PFSK-1 (cell line): ENCODE data around the gene TLE4.

Experiments used
- FOXP2 ChIP-seq: optimal IDR thresholded peaks from 2 replicates; pipeline ENCODE3; 2011; ENCODE audit warnings: borderline replicate concordance, control low read depth, inconsistent platforms; ENCODE audit not compliant: insufficient read depth; ENCODE audit errors: extremely low read length, extremely low read depth
- POLR2AphosphoS5 ChIP-seq: IDR thresholded peaks from 2 replicates; pipeline ENCODE4 v1.6.1; 2012; ENCODE audit warnings: low read depth, mild to moderate bottlenecking, control low read depth, low read length, moderate library complexity
- REST ChIP-seq, 2 experiments: IDR thresholded peaks; 2 replicates each; pipeline versions ENCODE4 v1.6.1 to v1.8.0; 2011 to 2012; ENCODE audit warnings: low read depth in 2 of 2, low read length in 2 of 2, control low read depth in 1 of 2, inconsistent platforms in 1 of 2, mild to moderate bottlenecking in 1 of 2, moderate library complexity in 1 of 2; ENCODE audit not compliant: insufficient read depth in 1 of 2
- SIN3A ChIP-seq: IDR thresholded peaks from 2 replicates; pipeline ENCODE4 v1.6.1; 2012; ENCODE audit warnings: mild to moderate bottlenecking, low read length, moderate library complexity, borderline replicate concordance; ENCODE audit not compliant: insufficient read depth
- TAF1 ChIP-seq: IDR thresholded peaks from 2 replicates; pipeline ENCODE4 v1.6.1; 2012; ENCODE audit warnings: low read length, control low read depth, borderline replicate concordance; ENCODE audit not compliant: insufficient read depth

The TLE4 gene

GRCh38 chr9:79658926-79659325 is 87.2 kb downstream of the TLE4 start:
- no peak for TF ChIP-seq POLR2AphosphoS5

- TF ChIP-seq TAF1 = no peak
- TF ChIP-seq REST (IDR thresholded peaks at IDR 0.05; ENCODE audit: insufficient read depth in 1 of 2, low read depth in 2 of 2, low read length in 2 of 2) = no peak
- no peak for TF ChIP-seq FOXP2
- TF ChIP-seq SIN3A = no peak
- no peak for TF ChIP-seq POLR2AphosphoS5
These were observed 88.8 kb downstream of the TLE4 start for GRCh38 chr9:79660615-79661014.

- TF ChIP-seq POLR2AphosphoS5 (no peak), TAF1 (no peak), SIN3A (no peak), REST (IDR thresholded peaks at IDR 0.05; ENCODE audit: insufficient read depth in 1 of 2, low read depth in 2 of 2, low read length in 2 of 2) (no peak), FOXP2 (no peak)
These were observed 89.5 kb downstream of the TLE4 start for GRCh38 chr9:79661279-79661678.

GRCh38 chr9:79661886-79662536 is 90.2 kb downstream of the TLE4 start:
- TF ChIP-seq REST (IDR thresholded peaks at IDR 0.05; ENCODE audit: insufficient read depth in 1 of 2, low read depth in 2 of 2, low read length in 2 of 2) = no peak
- no peak for TF ChIP-seq POLR2AphosphoS5
- no peak for TF ChIP-seq FOXP2
- TF ChIP-seq TAF1 = no peak
- no peak for TF ChIP-seq SIN3A

- TF ChIP-seq REST (IDR thresholded peaks at IDR 0.05; ENCODE audit: insufficient read depth in 1 of 2, low read depth in 2 of 2, low read length in 2 of 2) (peak in 1 of 2 experiments; percentile 20; a peak in 1 of 4 replicates), TAF1 (no peak)
These were observed 90.8 kb downstream of the TLE4 start for GRCh38 chr9:79662537-79662956.
